CD4-positive, CD25-positive, alpha-beta regulatory T cell (primary cell): Measurements from ENCODE around the gene CAMTA1. TPM values are rescaled to one million over a fixed set of nuclear protein-coding genes. Genes with fewer than 3 reads are reported as not detected.

ENCODE experiments used
- ATAC-seq, 2 donors: fragments of 150-1000 bp; cut with Tn5 transposase; one replicate each; pipeline ENCODE4 v1.10.0; 2021; ENCODE audit warnings: low read depth in 2 of 2, moderate number of reproducible peaks in 2 of 2, moderate library complexity in 1 of 2
- DNase-seq, 3 donors: peaks; one replicate each; pipeline versions ENCODE4 v3.0.0 to v3.0.0-alpha.2; 2012 to 2022; ENCODE audit warnings: mixed read lengths in 1 of 3
- H3K27ac ChIP-seq: one replicate; pipeline ENCODE4 v1.7.0; 2013; ENCODE audit warnings: mild to moderate bottlenecking, low read length; ENCODE audit not compliant: insufficient read depth, poor library complexity, severe bottlenecking
- H3K27me3 ChIP-seq: one replicate; pipeline ENCODE4 v1.7.0; 2013; ENCODE audit warnings: low read length; ENCODE audit not compliant: control insufficient read depth, insufficient read depth
- H3K36me3 ChIP-seq: one replicate; pipeline ENCODE4 v1.7.0; 2013; ENCODE audit warnings: mild to moderate bottlenecking, low read length, moderate library complexity; ENCODE audit not compliant: control insufficient read depth, insufficient read depth
- H3K4me1 ChIP-seq: 2 replicates; pipeline ENCODE4 v1.7.0; 2013; ENCODE audit warnings: mild to moderate bottlenecking, low read length; ENCODE audit not compliant: insufficient read depth, control insufficient read depth, poor library complexity, severe bottlenecking
- H3K4me3 ChIP-seq: one replicate; pipeline ENCODE4 v1.7.0; 2013; ENCODE audit warnings: low read depth, mild to moderate bottlenecking, low read length, moderate library complexity
- H3K9me3 ChIP-seq, 2 experiments: 1 replicate in 1 of 2; 2 replicates in 1 of 2; pipeline ENCODE4 v1.7.0; 2013; ENCODE audit warnings: low read length in 2 of 2, mild to moderate bottlenecking in 1 of 2, moderate library complexity in 1 of 2; ENCODE audit not compliant: control insufficient read depth in 2 of 2
- H3K27ac Mint-ChIP-seq, 3 donors: one replicate each; pipeline ENCODE4 v1.8.0; 2020 to 2022; ENCODE audit warnings: mild to moderate bottlenecking in 3 of 3, mixed read lengths in 3 of 3, moderate library complexity in 2 of 3
- H3K27me3 Mint-ChIP-seq: one replicate; pipeline ENCODE4 v1.8.0; 2022; ENCODE audit warnings: mild to moderate bottlenecking, mixed read lengths
- H3K36me3 Mint-ChIP-seq: one replicate; pipeline ENCODE4 v1.8.0; 2020; ENCODE audit warnings: mixed read lengths
- H3K4me1 Mint-ChIP-seq, 4 donors: one replicate each; pipeline ENCODE4 v1.8.0; 2020 to 2022; ENCODE audit warnings: mixed read lengths in 4 of 4, mild to moderate bottlenecking in 1 of 4
- H3K4me3 Mint-ChIP-seq, 4 donors: one replicate each; pipeline ENCODE4 v1.8.0; 2020 to 2022; ENCODE audit warnings: mild to moderate bottlenecking in 4 of 4, mixed read lengths in 4 of 4, moderate library complexity in 3 of 4
- H3K9me3 Mint-ChIP-seq, 7 donors: one replicate each; pipeline ENCODE4 v1.8.0; 2020 to 2022; ENCODE audit warnings: mixed read lengths in 7 of 7, mild to moderate bottlenecking in 3 of 7, moderate library complexity in 2 of 7
- polyA plus RNA-seq, 4 donors: library from polyadenylated mRNA; unstranded; fragments of 300-500 nt; fragmentation: Illumina TruSeq; gene quantifications; one replicate each; pipeline ENCODE4 v1.2.3, GENCODE V29; 2021
- total RNA-seq: library from RNA; stranded (reverse); gene quantifications from one replicate; pipeline ENCODE4 v1.2.3, GENCODE V29; 2022

Gene CAMTA1
- total and polyA plus RNA-seq, 5 donors from 2014 or later = 48.8 to 112 (median 80.0) TPM

- no peak overlapping the region for H3K27ac Mint-ChIP-seq
- no peak overlapping the region for H3K4me3 ChIP-seq
- peaks cover 0 to 14% (median 6%) of the 10 kb centered on the region in 7 donors for H3K9me3 Mint-ChIP-seq
- H3K36me3 Mint-ChIP-seq = no peaks in the 10 kb centered on the region
- no peak overlapping the region for H3K4me3 Mint-ChIP-seq
- no peaks in the 10 kb centered on the region for H3K36me3 ChIP-seq
- H3K4me1 Mint-ChIP-seq = no peaks in the 10 kb centered on the region
- ATAC-seq (no peak), DNase-seq (no peak)
- H3K4me1 ChIP-seq = no peaks in the 10 kb centered on the region
- no peaks in the 10 kb centered on the region for H3K27me3 ChIP-seq
- peaks cover 12% of the 10 kb centered on the region in 2 experiments for H3K9me3 ChIP-seq
- peaks cover 2% of the 10 kb centered on the region for H3K27me3 Mint-ChIP-seq
- H3K27ac ChIP-seq = no peak overlapping the region
Observed at GRCh38 chr1:7177438-7178146, 392.3 kb downstream of the CAMTA1 start.

- Mint-ChIP-seq H3K27ac (no peak overlapping the region), H3K27me3 (peaks cover 6% of the 10 kb centered on the region), H3K4me1 (no peaks in the 10 kb centered on the region), H3K36me3 (no peaks in the 10 kb centered on the region), H3K4me3 (no peak overlapping the region), H3K9me3 (peaks cover 0 to 17% (median 6%) of the 10 kb centered on the region in 7 donors)
- Histone ChIP-seq H3K27me3 (no peaks in the 10 kb centered on the region), H3K27ac (no peak overlapping the region), H3K4me1 (no peaks in the 10 kb centered on the region), H3K4me3 (no peak overlapping the region), H3K9me3 (peaks cover 12% of the 10 kb centered on the region in 2 experiments), H3K36me3 (no peaks in the 10 kb centered on the region)
- no peak for DNase-seq
- ATAC-seq = no peak
Observed at GRCh38 chr1:7178336-7178735, 393.1 kb downstream of the CAMTA1 start.

GRCh38 chr1:7178741-7179140 lies 393.5 kb downstream of the CAMTA1 start:
- Mint-ChIP-seq H3K4me3 (no peak overlapping the region), H3K4me1 (no peaks in the 10 kb centered on the region)

GRCh38 chr1:7185721-7186120 lies 400.5 kb downstream of the CAMTA1 start:
- Mint-ChIP-seq H3K27me3 (peaks cover 6% of the 10 kb centered on the region), H3K9me3 (peaks cover 0 to 9% (median 4%) of the 10 kb centered on the region in 7 donors), H3K36me3 (no peaks in the 10 kb centered on the region), H3K4me3 (no peak overlapping the region), H3K4me1 (no peaks in the 10 kb centered on the region), H3K27ac (no peak overlapping the region)
- peaks cover 7 to 9% of the 10 kb centered on the region in 2 experiments for H3K9me3 ChIP-seq
- H3K4me3 ChIP-seq = no peak overlapping the region
- ATAC-seq (no peak), DNase-seq (no peak)
- no peaks in the 10 kb centered on the region for H3K27me3 ChIP-seq
- no peaks in the 10 kb centered on the region for H3K36me3 ChIP-seq
- no peak overlapping the region for H3K27ac ChIP-seq
- no peaks in the 10 kb centered on the region for H3K4me1 ChIP-seq

More at GRCh38 chr1:7178741-7179140, 393.5 kb downstream of the CAMTA1 start:
- H3K36me3 Mint-ChIP-seq = no peaks in the 10 kb centered on the region
- DNase-seq = no peak
- H3K36me3 ChIP-seq = no peaks in the 10 kb centered on the region
- peaks cover 0 to 17% (median 6%) of the 10 kb centered on the region in 7 donors for H3K9me3 Mint-ChIP-seq
- H3K27ac Mint-ChIP-seq = no peak overlapping the region
- peaks cover 6% of the 10 kb centered on the region for H3K27me3 Mint-ChIP-seq
- H3K4me3 ChIP-seq = no peak overlapping the region
- no peaks in the 10 kb centered on the region for H3K27me3 ChIP-seq
- H3K27ac ChIP-seq = no peak overlapping the region
- ATAC-seq = no peak
- peaks cover 12% of the 10 kb centered on the region in 2 experiments for H3K9me3 ChIP-seq
- H3K4me1 ChIP-seq = no peaks in the 10 kb centered on the region

GRCh38 chr1:7186382-7187111 lies 401.3 kb downstream of the CAMTA1 start:
- Mint-ChIP-seq H3K4me1 (no peaks in the 10 kb centered on the region), H3K27me3 (peaks cover 6% of the 10 kb centered on the region), H3K27ac (no peak overlapping the region), H3K9me3 (peaks cover 0 to 4% (median 3%) of the 10 kb centered on the region in 7 donors), H3K4me3 (no peak overlapping the region), H3K36me3 (no peaks in the 10 kb centered on the region)
- Histone ChIP-seq H3K4me3 (no peak overlapping the region), H3K36me3 (no peaks in the 10 kb centered on the region), H3K27me3 (no peaks in the 10 kb centered on the region), H3K9me3 (peaks cover 0 to under 1% of the 10 kb centered on the region in 2 experiments), H3K27ac (no peak overlapping the region), H3K4me1 (no peaks in the 10 kb centered on the region)
- DNase-seq = no peak
- ATAC-seq = no peak

GRCh38 chr1:7187112-7187493 lies 401.8 kb downstream of the CAMTA1 start:
- H3K27ac ChIP-seq = no peak overlapping the region
- no peak overlapping the region for H3K4me3 ChIP-seq
- ATAC-seq (no peak), DNase-seq (no peak)
- H3K36me3 ChIP-seq = no peaks in the 10 kb centered on the region
- Mint-ChIP-seq H3K27ac (no peak overlapping the region), H3K4me1 (no peaks in the 10 kb centered on the region), H3K36me3 (no peaks in the 10 kb centered on the region), H3K27me3 (peaks cover 6% of the 10 kb centered on the region), H3K4me3 (no peak overlapping the region), H3K9me3 (peaks cover 0 to 6% (median 2%) of the 10 kb centered on the region in 7 donors)
- no peaks in the 10 kb centered on the region for H3K9me3 ChIP-seq
- no peaks in the 10 kb centered on the region for H3K27me3 ChIP-seq
- H3K4me1 ChIP-seq = no peaks in the 10 kb centered on the region

- DNase-seq (no peak), ATAC-seq (no peak)
- no peaks in the 10 kb centered on the region for H3K9me3 ChIP-seq
- Mint-ChIP-seq H3K9me3 (peaks cover 0 to 3% (median 0%) of the 10 kb centered on the region in 7 donors), H3K4me3 (no peak overlapping the region), H3K4me1 (no peaks in the 10 kb centered on the region), H3K27ac (no peak overlapping the region), H3K27me3 (no peaks in the 10 kb centered on the region), H3K36me3 (no peaks in the 10 kb centered on the region)
- no peaks in the 10 kb centered on the region for H3K4me1 ChIP-seq
- no peaks in the 10 kb centered on the region for H3K27me3 ChIP-seq
- H3K27ac ChIP-seq = no peak overlapping the region
- no peak overlapping the region for H3K4me3 ChIP-seq
- H3K36me3 ChIP-seq = no peaks in the 10 kb centered on the region
Observed at GRCh38 chr1:7190261-7190660, 405.0 kb downstream of the CAMTA1 start.
